GM19023 (cell line): ENCODE data around the gene RUFY1.
A peak's percentile ranks its signal among the peaks of the same experiment; 100 is the strongest.
"Not testable (repeated sequence)": the region's sequence is repeated elsewhere in the genome, so short reads cannot be mapped to it uniquely, and the experiment has no call there.

ENCODE experiments used
- ATAC-seq: cut with Tn5 transposase; IDR thresholded peaks from one replicate; pipeline ENCODE4 v1.9.1; 2021; ENCODE audit warnings: mild to moderate bottlenecking, moderate library complexity; ENCODE audit not compliant: unreplicated experiment

Gene RUFY1

DNA sequence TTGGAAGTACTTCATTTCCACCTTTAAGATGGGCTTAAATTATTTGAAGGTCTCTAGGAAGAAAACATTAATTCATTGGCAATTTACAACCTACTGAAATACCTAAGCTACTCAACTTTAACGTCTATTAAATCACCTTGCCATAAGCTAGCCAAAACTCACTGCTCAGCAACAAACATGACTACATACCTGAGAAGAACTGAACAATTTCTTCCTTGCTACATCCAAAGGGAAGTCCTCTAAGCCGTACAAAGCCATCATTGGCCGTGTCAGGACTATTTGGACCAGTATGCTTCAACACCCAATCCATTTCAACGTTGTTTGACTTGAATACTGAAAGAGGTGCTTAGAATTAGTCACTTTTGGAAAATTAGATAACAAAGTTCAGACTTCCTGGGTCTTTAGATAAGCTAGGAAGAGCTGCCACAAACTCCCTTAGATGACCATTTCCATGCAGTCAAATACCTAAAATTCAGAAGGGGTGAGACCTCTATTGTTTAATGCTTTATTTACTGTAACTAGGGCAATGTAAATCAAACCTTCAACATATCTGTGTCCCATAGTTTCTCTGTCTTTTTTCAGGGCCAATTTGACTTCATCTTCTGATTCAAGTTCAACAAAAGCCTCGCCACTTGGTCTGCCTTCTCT lies 70.5 kb downstream of the RUFY1 start:
- ATAC-seq: no peak

DNA sequence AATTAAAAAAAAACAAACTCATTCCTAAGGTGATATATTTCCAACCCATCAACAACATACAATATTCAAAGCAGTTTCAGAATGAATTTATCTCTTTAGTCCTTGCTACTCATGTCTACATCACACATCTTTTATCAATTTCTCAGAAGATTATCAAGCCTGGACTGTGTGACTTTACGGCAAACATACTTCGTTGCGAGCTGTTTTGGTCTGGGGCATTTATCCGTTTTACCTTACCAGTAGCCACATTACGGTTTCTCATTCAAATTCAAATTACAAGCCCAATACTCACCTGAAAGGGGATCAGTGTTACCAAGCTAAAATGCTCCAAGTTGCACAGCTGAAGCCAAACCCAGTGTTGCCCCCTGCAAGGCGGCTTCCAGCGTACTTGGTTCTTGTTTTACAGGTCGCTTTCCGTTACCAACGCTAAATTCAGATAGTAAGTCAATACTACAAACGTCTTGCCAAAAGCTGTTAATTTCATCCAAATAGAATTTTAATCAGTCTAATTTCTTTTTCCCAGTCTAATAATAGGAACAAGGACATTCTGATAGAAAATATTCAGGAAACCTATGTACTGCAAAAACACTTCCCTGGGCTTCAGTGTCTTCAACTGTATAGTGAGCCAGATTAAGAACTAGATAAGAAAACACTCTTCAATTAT lies 71.3 kb downstream of the RUFY1 start:
- ATAC-seq: no peak

DNA sequence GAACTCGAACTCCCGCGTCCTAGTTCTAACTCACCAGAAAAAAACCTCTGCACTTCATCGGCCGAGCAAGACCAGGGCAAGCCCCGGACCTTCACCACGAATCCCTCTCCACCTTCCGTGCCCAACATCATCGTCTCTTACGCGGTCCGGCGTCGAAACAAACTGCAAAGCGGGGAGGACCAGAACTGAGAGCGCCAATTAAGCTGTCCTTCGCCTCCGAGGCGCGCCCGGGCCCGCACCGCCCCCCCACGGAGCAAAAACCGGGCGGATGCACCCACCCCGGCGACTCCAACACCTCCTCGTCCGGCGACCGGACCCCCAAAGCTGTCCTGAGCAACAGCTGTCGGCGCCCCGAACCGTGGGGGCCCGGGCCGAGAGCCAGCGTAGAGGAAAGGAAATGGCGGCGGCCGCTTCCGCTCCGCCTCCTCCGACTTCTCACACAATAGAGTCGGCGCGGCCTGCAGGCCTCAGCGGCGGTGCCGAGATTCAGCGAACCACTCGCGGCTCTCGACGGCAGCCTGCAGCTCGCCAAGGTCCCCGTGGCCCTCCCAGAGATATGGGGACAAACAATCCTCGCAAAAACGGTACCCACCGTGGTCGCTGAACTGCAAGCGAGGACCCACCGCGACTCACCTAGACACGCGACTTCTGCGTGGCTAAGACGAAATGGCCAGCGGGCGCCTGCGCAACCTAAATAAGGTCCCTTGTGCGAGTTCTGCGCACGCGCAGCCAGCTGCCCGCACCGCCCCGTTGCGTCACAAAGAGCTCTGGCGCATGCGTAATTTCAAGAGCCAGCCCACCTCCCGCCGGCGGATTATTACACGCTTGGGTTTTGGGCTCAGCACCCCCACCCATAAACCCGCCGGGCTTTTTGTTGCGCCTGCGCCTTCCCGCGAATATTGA lies 72.9 kb downstream of the RUFY1 start, which contains the start of gene HNRNPH1:
Gene HNRNPH1 (minus strand): TSS at position 669 of the 903 bp plus-strand sequence. CDS start 538 bp downstream, at position 131.
- ATAC-seq: peak; percentile 70

DNA sequence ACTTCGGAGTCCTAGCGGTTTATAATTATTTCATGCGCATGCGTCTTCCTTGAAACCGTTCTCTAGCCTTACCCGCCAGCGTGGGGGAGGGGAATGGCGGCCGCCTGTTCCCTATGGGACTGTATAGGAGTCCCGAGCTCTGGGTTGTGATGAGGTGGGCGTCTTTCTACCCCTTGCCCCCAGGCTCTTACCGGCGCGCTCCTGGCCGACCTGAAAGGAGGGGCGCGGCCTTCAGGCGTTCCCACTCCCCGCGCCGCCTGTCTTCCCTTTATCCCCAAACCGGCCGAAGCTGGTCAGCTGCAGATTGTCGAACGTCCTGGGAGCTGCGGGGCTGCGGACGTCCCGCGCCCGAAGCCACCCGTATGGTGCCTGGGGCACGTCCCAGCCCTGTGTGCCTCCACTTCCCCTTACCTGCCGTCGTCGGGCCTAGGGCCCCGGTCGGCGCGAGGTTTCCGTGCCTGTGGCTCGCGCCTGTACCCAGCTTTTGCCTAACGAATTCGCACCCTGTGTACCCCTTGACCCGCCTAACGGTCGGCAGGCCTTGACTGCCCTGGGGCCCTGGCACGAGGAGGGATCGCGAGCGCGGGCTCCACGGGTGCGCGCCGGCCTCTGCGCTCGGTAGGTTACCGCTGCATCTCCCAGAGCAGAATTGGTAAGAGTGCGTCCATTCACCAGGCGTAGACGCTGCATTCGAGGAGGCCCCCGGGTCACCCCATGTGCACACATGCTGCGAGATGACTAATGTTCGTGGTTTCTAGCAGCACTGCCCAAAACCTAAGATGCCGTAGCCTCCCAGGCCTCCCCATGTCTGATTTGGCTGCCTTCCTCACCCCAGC lies 73.8 kb downstream of the RUFY1 start:
- ATAC-seq: no peak

DNA sequence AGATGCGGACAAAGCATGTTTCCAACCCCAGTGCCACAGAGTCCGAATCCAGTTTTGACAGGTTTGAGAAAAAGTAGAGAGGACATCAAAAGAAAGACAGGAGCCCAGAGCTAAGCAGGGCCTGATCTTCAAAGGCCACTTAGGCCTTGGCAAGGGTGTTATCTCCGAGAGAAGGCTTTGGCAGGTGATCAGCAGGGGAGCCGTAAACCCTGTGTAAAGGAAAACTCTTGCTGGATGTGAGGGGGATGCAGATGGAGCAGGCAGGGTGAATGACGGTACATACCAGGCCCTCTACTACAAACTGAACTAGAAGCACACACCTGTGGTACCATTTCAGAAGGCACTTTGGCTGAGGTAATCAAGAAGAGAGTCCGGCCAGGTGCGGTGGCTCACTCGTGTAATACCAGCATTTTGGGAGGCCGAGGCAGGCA lies 74.5 kb downstream of the RUFY1 start:
- ATAC-seq: no peak

DNA sequence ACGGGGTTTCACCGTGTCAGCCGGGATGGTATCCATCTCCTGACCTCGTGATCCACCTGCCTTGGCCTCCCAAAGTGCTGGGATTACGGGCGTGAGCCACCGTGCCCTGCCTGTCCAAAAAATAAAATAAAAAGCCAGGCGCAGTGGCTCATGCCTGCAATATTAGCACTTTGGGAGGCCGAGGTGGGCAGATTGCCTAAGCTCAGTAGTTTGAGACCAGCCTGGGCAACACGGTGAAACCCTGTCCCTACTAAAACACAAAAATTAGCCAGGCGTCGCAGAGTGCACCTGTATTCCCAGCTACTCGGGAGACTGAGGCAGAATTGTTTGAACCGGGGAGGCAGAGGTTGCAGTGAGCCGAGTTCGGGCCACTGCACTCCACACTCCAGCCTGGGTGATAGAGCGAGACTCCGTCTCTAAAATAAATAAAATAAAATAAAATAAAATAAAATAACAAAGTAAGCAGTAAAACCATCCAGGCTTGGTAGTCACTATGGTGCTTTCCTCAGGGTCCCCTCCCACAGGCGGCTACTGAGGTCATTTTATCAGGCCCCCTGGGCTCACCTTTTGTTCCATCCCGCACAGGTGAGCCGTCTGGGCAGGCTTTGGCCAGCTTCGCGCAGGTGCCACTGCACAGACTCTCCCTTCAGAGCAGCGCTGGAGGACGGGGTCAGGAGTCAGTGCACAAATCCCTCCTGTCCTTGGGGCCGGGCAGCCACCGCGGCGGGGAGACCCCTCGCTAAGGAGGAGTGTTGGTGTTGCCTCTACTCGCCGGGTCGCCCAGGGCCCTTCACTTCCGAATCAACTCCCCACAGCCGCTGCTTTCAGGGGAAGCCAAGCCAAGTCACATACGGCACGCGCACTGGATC lies 83.4 kb downstream of the RUFY1 start:
- peak; percentile 66 for ATAC-seq

DNA sequence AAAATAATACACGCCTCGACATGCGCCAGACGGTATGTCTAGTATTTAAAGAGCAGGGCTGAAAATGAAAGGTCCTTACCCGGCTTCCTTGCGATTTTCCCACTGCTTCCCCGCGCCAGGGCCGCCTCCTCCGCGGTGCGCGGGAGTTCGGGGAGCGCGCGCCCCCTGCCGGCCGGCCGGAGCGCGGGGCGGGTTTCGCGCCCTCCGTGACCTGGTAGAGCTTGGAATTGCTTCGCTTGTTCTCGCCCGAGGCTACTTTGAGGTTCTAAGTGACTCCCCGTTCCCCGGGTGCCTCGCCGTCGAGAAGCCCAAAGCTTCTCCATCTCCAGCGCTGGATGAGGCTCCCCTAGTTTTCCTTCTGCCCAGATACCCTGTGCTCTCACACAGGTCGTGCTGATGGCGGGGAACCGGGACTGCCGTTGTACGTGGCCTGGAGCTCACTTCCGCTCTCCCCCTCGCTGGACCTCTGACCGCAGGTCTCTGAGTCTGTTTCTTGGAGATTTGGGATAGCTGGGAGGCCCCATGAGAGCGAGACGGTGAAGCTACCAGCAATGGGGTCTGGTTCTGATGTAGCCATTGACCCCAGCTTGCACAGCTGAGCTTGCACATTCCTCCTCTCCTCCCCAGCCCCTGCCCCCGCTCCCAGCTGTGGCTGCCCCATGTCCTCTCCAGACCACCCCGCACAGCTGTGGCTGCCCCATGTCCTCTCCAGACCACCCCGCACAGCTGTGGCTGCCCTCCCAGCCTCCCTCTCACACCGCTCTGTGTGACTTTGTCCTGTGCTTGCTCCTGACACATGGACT lies 84.2 kb downstream of the RUFY1 start:
- peak; percentile 91 for ATAC-seq

DNA sequence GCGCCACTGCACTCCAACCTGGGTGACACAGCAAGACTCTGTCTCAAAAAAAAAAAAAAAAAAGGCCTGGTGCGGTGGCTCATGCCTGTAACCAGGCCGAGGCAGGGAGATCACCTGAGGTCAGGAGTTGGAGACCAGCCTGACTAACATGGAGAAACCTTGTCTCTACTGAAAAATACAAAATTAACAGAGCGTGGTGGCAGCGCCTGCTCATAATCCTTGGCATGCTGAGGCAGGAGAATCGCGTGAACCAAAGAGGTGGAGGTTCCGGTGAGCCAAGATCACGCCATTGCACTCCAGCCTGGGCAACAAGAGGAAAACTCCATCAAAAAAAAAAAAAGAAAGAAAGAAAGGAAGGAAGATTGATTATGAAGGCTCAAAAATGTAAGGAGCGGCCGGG lies 88.9 kb downstream of the RUFY1 start:
- not testable (repeated sequence) for ATAC-seq

DNA sequence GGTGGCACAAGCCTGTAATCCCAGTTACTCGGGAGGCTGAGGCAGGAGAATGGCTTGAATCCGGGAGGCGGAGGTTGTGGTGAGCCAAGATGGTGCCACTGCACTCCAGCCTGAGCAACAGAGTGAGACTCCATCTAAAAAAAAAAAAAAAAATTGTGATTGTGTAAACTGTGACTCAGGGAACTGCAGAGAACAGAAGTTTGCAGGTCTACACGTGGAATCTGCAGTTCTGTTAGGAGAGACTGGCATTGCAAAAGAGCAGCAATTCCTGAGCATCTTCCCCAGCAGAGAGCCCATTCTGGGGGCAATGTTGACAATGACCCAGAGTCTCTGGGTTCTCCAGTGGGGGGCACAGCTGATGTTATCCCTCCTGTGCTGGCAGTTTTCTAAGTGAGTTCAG lies 91.4 kb downstream of the RUFY1 start:
- not testable (repeated sequence) for ATAC-seq

DNA sequence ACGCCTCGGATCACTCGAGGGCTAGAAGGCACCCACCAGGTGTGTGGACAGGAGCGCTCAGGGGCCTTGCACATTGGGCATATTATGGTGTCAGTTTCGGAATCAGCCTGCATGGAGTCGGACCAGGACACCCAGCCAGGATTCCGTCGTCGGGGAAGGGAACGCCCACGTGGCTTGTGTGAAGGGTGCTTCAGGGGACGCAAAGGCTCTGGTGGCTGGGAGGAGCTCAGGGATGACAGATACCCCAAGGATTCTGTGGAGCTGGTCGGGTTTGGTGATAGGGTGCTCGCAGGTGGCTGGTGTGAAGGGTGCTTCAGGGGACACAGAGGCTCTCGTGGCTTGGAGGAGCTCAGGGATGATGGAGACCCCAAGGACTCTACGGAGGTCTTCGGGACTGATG lies 92.3 kb downstream of the RUFY1 start:
- not testable (repeated sequence) for ATAC-seq

DNA sequence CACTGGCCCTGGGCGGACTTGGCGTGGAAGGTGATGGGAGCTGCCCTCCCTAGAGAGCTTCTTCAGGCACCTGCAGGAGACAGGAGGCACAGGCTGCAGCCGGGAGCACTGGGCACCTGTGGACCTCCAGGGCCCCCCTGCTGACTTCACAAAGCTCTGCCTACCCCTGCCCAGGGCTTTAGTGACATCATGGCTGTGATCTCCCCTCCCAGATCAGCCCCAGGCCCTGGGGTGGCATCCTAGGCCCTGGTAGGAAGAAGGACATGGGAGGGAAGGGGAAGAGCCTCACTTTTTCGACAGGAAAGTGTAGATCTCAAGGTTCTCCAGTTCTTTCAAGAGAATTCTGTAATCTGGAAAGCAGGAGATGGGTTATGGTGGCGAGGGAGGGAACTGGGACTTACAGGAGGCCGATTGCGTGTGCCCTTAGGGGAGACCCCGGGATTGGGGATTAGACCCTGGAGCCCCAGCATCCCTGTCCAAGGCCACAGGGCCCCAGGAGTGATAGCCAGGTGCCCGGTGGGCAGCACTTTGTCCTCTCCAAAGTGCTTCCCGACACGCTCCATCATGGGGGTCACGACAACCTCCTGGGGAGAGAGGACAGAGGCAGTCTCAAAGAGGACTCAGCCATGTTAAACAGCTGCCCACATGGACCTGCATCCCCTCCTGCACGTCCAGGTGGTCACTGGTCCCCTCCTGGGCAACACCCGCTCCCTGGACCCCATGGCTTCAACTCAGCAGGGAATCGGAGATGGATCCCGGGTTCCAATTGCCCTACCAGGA lies 93.0 kb downstream of the RUFY1 start:
- not testable (repeated sequence) for ATAC-seq

DNA sequence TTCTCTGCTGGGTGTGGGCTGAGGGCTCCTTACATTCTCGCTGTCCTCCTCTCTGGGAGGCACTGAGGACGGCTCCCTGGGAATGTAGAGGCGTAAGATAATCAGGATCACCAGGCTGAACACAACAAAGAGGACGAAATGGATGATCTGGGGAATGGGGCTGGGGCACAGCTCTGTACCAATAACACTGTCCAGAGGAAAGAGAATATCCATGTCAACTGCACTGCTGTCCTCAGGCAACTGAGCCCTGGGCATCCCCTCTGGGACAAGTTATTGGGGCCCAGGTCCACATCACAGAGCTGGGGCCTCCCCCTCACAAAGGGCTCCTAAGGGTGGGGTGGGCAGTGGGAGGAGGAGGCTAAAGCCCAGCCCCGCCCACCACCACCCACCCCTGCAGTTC lies 94.4 kb downstream of the RUFY1 start:
- not testable (repeated sequence) for ATAC-seq

DNA sequence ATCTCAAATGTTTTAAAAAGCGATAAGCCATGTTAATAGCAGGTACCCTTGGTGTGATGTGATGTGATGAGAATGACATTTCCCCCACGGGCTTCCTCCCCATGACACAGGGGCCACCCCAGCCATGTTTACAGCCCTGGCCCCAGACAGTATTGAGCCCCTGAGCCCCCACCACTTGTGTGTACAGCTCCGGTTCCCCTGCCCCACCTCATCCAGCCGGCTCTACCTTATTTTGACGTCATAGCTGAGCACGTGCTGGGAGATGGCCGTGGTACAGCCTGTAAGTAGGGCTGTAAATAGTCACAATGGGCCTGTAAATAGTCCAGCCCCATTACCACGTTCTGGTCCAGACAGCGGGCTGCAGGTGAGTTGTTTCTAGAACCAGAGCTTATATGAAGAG lies 98.1 kb downstream of the RUFY1 start:
- no peak for ATAC-seq

DNA sequence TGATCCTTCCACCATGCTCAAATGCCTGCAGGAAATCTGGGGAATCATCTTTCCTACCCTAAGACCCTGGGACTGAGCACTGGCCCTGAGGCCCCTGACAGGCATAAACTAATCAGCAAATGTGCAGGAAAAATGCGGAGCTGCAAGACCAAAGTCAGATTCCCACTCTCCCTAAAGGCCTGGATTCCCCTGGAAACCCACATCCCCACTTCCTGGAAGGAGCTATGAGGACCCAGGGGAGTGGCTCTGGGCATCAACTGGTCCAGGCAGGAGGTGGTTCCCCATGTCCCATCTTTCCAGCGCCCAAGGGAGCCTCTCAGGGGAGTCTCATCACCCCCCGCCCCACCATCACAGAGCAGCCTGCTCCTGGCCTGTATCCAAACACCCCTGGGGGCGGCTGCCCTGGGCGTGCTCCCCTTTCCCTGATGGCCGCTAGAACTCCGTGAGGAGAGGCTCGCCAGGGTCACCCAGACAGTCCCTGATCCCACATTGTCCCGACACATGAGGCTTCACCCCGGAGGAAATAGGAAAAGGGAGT lies 98.9 kb downstream of the RUFY1 start:
- ATAC-seq: not testable (repeated sequence)

DNA sequence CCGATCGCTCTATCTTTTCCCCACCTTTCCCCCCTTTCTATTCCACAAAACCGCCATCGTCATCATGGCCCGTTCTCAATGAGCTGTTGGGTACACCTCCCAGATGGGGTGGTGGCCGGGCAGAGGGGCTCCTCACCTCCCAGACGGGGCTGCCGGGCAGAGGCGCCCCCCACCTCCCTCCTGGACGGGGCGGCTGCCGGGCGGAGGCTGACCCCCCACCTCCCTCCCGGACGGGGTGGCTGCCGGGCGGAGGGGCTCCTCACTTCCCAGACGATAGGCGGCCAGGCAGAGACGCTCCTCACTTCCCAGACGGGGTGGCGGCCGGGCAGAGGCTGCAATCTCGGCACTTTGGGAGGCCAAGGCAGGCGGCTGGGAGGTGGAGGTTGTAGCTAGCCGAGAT lies 99.9 kb downstream of the RUFY1 start:
- not testable (repeated sequence) for ATAC-seq

DNA sequence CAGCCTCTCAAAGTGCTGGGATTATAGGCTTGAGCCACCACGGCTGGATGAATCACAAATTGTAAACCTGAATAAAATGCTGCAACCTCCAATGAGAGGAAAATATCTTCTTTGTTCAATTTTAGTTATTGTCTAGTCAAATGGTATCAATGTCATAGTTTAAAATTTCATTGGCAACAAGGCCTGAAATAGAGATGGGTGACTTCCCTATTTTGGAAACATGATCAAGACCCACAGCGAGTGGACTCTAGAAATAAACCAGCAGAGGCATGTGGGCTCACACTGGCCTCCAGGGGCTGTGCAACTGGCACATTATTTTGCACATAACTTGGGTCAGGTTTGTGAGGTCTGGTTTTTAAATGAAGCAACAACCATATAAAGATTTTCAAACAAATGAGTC lies 102.8 kb downstream of the RUFY1 start:
- ATAC-seq: not testable (repeated sequence)

DNA sequence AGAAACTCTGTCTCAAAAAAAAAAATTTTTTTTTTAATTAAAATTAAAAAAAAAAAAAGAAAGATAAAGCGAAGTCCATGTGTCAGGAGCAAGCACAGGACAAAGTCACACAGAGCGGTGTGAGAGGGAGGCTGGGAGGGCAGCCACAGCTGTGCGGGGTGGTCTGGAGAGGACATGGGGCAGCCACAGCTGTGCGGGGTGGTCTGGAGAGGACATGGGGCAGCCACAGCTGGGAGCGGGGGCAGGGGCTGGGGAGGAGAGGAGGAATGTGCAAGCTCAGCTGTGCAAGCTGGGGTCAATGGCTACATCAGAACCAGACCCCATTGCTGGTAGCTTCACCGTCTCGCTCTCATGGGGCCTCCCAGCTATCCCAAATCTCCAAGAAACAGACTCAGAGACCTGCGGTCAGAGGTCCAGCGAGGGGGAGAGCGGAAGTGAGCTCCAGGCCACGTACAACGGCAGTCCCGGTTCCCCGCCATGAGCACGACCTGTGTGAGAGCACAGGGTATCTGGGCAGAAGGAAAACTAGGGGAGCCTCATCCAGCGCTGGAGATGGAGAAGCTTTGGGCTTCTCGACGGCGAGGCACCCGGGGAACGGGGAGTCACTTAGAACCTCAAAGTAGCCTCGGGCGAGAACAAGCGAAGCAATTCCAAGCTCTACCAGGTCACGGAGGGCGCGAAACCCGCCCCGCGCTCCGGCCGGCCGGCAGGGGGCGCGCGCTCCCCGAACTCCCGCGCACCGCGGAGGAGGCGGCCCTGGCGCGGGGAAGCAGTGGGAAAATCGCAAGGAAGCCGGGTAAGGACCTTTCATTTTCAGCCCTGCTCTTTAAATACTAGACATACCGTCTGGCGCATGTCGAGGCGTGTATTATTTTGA lies 107.2 kb downstream of the RUFY1 start:
- peak; percentile 88 for ATAC-seq
